ENCODE data around the gene CYP26A1. TPM values are rescaled to one million over a fixed set of nuclear protein-coding genes. Genes with fewer than 3 reads are reported as not detected.
A peak's percentile ranks its signal among the peaks of the same experiment; 100 is the strongest.

CYP26A1 gene
- polyA plus RNA-seq, 5 donors: 0.15 to 0.40 (median 0.30) TPM; not detected in 1

DNA sequence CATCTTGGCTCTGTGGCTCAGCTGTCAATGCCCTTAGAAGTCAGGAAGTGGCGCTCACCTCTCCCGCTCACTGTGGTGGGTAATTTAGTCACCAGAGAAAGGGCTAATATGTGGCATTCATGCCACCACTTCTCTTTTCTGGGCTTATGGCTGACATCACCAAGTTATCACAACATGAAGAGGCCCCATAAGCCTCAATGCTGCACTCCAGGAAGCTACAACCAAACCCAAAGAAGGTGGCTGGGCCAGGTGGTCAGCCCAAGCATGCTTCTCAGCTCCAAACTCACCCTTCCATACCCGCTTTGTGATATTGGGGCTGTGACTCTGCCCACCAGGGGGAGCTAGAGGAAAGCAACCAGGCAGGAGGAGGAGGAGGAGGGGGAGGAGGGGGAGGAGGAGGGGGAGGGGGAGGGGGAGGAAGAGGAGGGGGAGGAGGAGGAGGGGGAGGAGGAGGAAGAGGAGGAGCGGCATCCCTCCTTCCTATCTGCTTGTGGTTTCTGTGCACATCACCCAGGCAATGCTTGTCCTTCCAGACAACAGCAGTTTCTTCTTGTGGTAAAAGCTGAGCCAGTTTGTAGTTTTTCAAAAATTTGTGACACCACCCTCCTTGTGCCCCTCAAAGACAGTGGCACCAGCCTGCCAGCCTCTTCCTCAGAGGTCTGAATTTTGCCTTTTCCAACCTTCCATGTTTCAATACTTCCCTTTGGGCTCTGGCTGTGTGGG is 42.1 kb downstream of the CYP26A1 start:
- DNase-seq: peak in 1 of 2 donors; percentile 16

DNA sequence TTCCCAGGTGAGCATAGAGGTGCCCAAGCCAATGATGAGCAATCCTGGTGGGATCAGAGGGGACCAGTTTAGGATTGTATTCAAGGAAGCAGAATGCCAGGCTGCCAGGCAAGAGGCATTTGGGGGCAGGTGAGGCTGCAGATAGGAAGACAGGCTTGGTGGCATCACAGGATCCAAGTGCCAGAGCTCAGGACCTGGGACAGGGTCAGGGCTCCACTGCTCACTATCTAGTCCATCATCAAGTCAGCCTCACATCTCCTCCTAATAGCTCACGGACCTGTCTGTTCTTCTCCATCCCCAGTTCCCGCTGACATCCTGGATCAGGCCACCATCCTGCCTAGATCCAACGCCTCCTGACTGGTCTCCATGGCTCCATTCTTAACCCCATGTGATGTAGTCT is 47.6 kb downstream of the CYP26A1 start:
- DNase-seq: no peak

DNA sequence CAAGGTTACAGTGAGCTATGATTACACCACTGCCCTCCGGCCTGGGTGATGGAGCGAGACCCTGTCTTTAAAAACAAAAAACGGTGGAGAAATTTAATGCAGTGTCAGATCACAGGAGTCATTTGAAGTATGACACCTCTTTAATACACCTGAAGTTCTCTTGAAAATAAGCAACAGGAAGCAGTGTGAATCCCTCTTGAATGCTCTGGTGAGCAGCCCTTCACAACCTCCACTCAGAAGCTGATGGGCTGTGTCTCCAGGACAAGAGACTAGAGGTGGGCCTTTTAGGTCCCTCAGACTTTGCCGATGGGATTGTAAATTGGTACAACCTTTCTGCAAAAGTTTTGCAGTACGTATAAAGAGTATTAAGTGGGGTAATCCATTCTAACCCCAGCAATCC is 50.1 kb downstream of the CYP26A1 start:
- DNase-seq: no peak

DNA sequence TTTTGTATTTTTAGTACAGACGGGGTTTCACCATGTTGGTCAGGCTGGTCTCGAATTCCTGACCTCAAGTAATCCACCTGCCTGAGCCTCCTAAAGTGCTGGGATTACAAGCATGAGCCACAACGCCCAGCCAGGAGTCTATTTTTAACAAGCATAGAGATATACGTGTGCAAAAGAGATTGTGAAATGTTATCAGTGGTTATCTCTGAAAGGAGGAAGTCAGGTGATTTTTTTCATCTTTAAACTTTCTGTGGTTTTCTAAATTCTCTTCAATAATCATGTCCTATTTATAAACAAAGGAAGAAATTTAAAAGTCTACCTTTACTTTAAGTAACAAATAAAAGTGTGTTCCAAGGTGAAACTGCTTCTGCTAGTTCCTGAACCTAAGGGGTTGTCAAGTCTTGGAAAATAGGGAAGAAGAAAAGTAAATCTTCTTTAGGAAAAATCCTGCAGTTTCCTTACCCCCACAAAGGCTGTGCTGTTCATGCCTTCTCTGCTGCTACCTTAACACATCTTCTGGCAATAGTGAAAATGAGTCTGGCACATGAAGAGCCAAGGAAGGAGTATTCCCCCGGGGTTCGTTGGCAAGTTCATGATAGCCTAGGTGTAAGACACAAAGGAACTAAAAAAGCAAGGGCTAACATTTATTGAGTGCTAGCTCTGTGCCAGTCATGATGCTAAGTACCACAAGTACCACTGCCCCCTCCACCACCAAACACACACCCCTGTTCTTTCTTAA is 51.1 kb downstream of the CYP26A1 start:
- no peak for DNase-seq

DNA sequence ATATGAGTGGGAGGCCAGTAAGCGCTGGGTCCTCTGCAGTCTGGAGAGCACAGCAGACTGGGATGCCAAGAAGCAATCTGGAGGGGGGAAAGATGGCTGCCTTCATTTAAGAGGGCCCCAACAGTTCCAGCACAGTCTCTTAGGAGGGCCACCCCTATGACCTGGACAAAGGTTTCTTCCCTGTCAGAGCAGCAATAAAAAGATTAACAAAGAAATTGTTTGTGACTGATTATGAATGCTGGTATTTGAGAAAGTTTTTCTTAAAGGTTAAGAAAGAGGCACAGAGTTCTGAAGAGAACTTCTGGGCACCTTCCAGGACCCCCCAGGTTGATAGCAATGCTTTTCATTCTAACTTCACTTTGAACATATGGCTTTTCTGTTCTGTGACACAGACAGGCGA is 52.3 kb downstream of the CYP26A1 start:
- DNase-seq: no peak

DNA sequence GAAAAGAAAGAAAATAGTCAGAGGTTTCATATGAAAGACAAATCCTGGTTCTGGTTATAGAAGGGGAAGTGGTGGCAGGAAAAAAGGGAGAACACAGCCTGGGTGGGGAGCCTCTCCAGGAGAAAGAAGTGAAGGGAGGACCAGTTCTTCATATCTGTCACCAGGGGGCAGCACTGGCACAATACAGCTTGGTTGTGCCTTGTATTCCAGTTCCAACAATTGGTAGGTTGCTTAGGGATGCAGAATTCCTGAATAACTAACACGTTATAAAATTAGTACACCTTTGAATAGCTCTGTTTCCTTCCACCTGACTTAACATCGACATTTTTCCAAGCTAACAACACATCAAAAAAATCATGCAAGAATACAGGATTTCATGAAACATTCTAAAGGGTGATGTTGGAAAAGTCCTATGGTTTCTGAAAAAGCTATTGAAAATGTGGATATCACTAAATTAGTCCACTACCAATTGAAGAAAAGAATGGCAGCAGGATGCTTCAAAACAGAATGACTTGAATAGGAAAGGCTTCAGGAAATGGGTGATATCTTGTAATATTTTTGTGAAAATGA is 52.9 kb downstream of the CYP26A1 start:
- no peak for DNase-seq

Other genes with a start within 250 kb of the CYP26A1 start
- gene EXOC6, start 225.4 kb upstream of the CYP26A1 start, polyA plus RNA-seq (ENCODE audit: insufficient read depth in 1 of 5, insufficient read length in 5 of 5, low replicate concordance in 1 of 5): 10 to 100 TPM; 17.0 to 23.1 (median 22.3) TPM
- gene CYP26C1, start 13.1 kb upstream of the CYP26A1 start, polyA plus RNA-seq (ENCODE audit: insufficient read depth in 1 of 5, insufficient read length in 5 of 5, low replicate concordance in 1 of 5): under 1 TPM in 4 of 5 donors, not detected in 1; 0.04 to 0.16 (median 0.06) TPM

Measured in right lung (tissue), 5 donors.